ENCODE measurements around the gene CDH16. TPM values are rescaled to one million over a fixed set of nuclear protein-coding genes. Genes with fewer than 3 reads are reported as not detected.
"Not testable (repeated sequence)": the region's sequence is repeated elsewhere in the genome, so short reads cannot be mapped to it uniquely, and the experiment has no call there.

CDH16 gene
- total and polyA plus RNA-seq, 2 donors from 2014 or later: 1,180 to 1,188 TPM

DNA sequence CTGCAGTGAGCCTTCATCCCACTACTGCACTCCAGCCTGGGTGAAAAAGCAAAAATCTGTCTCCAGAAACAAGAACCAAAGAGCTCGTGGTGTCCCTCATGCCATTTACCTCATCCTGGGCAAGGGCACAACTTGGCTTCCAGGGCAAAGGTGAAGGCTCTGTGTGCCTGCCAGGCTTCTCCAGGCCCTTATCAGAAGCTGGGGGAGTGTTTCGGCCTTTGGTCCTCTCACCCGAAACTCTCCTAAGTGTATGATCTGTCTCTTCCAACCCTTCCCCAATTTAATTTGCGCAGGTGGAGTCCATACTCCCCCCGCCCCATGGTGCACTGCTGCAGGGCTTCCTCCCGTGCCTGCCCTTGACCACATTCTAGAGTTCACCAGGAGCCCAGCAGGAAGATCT is 17.8 kb upstream of the CDH16 start:
- Histone ChIP-seq H3K4me1 (ENCODE audit: control insufficient read depth in 2 of 3, insufficient read depth in 2 of 3, low read depth in 1 of 3, low read length in 3 of 3) (peaks cover 0 to 26% (median 24%) of the 10 kb centered on the region in 3 donors), H3K27me3 (ENCODE audit: control insufficient read depth, insufficient read depth, low read length) (no peaks in the 10 kb centered on the region), H3K36me3 (ENCODE audit: control insufficient read depth in 2 of 3, insufficient read depth in 3 of 3, low read length in 3 of 3) (peaks cover 0 to 38% (median 25%) of the 10 kb centered on the region in 3 donors), H3K4me3 (ENCODE audit: low read length in 3 of 3) (peak overlapping the region in 2 of 3 donors; percentile 53 to 96), H3K9me3 (ENCODE audit: control insufficient read depth in 2 of 3, insufficient read depth in 1 of 3, low read length in 3 of 3) (no peaks in the 10 kb centered on the region), H3K9ac (ENCODE audit: low read length in 3 of 3) (peak overlapping the region in 1 of 3 donors; percentile 80), H3K27ac (ENCODE audit: low read depth in 2 of 2, low read length in 2 of 2) (peak overlapping the region; percentile 25 to 83)
- FAIRE-seq: no peak
- peak in 1 of 5 donors; percentile 37 for DNase-seq
- TF ChIP-seq, protein P1, sequence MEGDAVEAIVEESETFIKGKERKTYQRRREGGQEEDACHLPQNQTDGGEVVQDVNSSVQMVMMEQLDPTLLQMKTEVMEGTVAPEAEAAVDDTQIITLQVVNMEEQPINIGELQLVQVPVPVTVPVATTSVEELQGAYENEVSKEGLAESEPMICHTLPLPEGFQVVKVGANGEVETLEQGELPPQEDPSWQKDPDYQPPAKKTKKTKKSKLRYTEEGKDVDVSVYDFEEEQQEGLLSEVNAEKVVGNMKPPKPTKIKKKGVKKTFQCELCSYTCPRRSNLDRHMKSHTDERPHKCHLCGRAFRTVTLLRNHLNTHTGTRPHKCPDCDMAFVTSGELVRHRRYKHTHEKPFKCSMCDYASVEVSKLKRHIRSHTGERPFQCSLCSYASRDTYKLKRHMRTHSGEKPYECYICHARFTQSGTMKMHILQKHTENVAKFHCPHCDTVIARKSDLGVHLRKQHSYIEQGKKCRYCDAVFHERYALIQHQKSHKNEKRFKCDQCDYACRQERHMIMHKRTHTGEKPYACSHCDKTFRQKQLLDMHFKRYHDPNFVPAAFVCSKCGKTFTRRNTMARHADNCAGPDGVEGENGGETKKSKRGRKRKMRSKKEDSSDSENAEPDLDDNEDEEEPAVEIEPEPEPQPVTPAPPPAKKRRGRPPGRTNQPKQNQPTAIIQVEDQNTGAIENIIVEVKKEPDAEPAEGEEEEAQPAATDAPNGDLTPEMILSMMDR (IDR thresholded peaks at IDR 0.05; ENCODE audit: borderline replicate concordance, extremely low read depth, insufficient read depth): no peak
- intact Hi-C loops (cut with DNase I): no loop called here

DNA sequence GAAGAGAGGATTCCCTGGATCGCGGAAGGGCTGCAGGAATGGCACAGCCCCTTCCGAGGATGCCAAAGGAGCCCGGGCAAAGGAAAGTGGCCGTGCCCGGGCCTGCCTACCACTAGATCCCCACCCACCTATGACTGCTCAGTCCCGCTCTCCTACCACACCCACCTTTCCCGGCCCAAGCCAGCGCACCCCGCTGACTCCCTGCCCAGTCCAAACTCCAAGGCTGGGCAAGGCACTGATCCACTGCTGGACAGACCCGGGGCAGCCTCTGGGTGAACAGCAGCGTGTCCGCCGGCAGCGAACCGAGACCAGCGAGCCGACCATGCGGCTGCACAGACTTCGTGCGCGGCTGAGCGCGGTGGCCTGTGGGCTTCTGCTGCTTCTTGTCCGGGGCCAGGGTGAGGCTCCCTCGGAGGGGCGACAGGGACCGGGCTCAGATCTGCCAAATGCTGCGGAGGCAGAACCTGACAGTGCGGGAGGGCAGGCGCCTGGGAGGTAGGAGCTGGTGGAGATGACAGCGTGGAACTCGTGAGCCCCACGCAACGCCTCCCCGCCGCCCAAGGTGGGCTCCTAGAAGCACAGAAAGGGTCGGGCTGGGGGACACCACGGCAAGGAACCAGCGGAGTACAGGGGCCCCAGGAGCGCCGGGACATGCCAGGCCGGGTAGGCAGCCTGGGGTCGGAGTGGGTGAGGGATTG is 16.8 kb upstream of the CDH16 start, which contains the start of gene CES2:
Gene CES2 (plus strand): TSS at position 203 of the 698 bp plus-strand sequence. CDS start 120 bp downstream, at position 323.
- intact Hi-C loops (cut with DNase I): no loop called here
- peaks cover 0 to 26% (median 24%) of the 10 kb centered on the region in 3 donors for H3K4me1 ChIP-seq (ENCODE audit: control insufficient read depth in 2 of 3, insufficient read depth in 2 of 3, low read depth in 1 of 3, low read length in 3 of 3)
- H3K9me3 ChIP-seq (ENCODE audit: control insufficient read depth in 2 of 3, insufficient read depth in 1 of 3, low read length in 3 of 3): no peaks in the 10 kb centered on the region
- H3K4me3 ChIP-seq (ENCODE audit: low read length in 3 of 3): peak within 1 kb of the TSS; percentile 92 to 97 (median 96)
- FAIRE-seq (no peak), DNase-seq (peak; percentile 68 to 91 (median 72))
- peaks cover 0 to 28% (median 17%) of the 10 kb centered on the region in 3 donors for H3K36me3 ChIP-seq (ENCODE audit: control insufficient read depth in 2 of 3, insufficient read depth in 3 of 3, low read length in 3 of 3)
- H3K27ac ChIP-seq (ENCODE audit: low read depth in 2 of 2, low read length in 2 of 2): peak within 1 kb of the TSS; percentile 92 to 97
- TF ChIP-seq, protein P1 (IDR thresholded peaks at IDR 0.05; ENCODE audit: borderline replicate concordance, extremely low read depth, insufficient read depth): no peak
- H3K9ac ChIP-seq (ENCODE audit: low read length in 3 of 3): peak within 1 kb of the TSS; percentile 86 to 96 (median 90)
- no peaks in the 10 kb centered on the region for H3K27me3 ChIP-seq (ENCODE audit: control insufficient read depth, insufficient read depth, low read length)

DNA sequence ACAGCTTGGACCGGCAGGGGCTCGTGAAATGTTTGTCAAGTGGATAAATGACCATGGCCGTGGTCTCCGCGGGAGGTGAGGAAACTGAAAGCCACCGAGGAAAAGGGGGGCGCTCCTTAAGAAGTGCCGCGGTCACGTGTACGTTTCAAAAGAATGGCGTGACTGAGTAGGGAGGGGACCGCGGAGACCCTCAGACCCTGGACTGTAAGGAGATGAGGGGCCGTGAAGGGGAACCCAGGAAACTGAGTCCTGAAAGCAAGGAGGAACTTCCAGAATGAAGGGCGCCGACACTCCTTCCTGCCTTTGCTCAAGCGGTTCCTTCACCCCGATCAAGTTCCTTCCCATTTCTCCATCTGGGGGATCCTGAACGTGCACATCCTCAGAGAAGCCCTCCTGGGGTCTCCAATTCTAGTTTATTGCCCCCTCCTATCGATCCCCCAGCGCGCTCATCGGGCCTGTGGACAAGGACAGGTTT is 16.2 kb upstream of the CDH16 start:
- H3K27me3 ChIP-seq (ENCODE audit: control insufficient read depth, insufficient read depth, low read length); H3K9me3 ChIP-seq (ENCODE audit: control insufficient read depth in 2 of 3, insufficient read depth in 1 of 3, low read length in 3 of 3); intact Hi-C loops (cut with DNase I); FAIRE-seq: not testable (repeated sequence)
- H3K9ac ChIP-seq (ENCODE audit: low read length in 3 of 3): peak overlapping the region; percentile 23 to 96 (median 86)
- H3K27ac ChIP-seq (ENCODE audit: low read depth in 2 of 2, low read length in 2 of 2): peak overlapping the region; percentile 92 to 97
- H3K4me1 ChIP-seq (ENCODE audit: control insufficient read depth in 2 of 3, insufficient read depth in 2 of 3, low read depth in 1 of 3, low read length in 3 of 3): peaks cover 0 to 29% (median 24%) of the 10 kb centered on the region in 3 donors
- H3K4me3 ChIP-seq (ENCODE audit: low read length in 3 of 3): peak overlapping the region; percentile 92 to 97 (median 96)
- DNase-seq: peak in 1 of 5 donors; percentile 19
- peaks cover 0 to 24% (median 13%) of the 10 kb centered on the region in 3 donors for H3K36me3 ChIP-seq (ENCODE audit: control insufficient read depth in 2 of 3, insufficient read depth in 3 of 3, low read length in 3 of 3)

DNA sequence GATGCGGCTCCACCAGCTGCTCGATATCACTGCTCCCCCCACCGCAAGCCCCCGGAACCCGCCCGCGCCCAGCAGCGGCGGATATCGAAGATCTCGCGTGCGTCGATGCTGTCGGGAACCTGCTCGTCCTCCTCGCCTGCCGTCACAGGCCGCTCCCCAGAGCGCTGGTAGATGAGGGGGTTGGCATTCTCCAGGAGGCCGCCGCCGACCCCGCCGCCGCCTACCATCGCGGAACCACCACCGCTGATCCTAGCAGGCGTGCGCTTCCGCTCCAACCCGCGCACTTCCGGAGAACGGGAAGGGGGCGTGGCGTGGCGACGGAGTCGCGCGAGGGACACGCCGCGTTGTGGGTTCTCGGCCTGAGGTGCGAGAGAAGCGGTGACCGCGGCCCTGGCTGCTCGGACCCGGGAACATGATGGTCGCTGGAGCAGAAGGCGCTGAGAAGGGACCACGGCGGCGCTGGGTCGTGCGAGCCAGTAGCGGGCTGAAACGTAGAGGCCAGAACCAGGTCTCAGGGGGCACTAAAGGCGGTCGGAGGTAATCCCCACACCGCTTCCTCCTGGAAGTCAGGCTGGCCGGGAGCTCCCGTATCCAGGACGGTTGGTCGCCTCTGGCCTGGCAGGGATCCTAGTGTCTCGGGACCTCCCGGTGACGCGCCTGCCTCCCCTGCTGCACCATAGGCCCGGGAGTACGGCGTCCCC is 15.6 kb upstream of the CDH16 start, which contains the start of gene CIAO2B:
Gene CIAO2B (minus strand): TSS at position 265 of the 701 bp plus-strand sequence. CDS start 38 bp downstream, at position 227.
- intact Hi-C loops (cut with DNase I): no loop called here
- H3K9ac ChIP-seq (ENCODE audit: low read length in 3 of 3): peak within 1 kb of the TSS; percentile 86 to 96 (median 90)
- FAIRE-seq: no peak
- H3K4me1 ChIP-seq (ENCODE audit: control insufficient read depth in 2 of 3, insufficient read depth in 2 of 3, low read depth in 1 of 3, low read length in 3 of 3): peaks cover 0 to 29% (median 23%) of the 10 kb centered on the region in 3 donors
- H3K36me3 ChIP-seq (ENCODE audit: control insufficient read depth in 2 of 3, insufficient read depth in 3 of 3, low read length in 3 of 3): peaks cover 0 to 18% (median 13%) of the 10 kb centered on the region in 3 donors
- H3K27me3 ChIP-seq (ENCODE audit: control insufficient read depth, insufficient read depth, low read length): no peaks in the 10 kb centered on the region
- peak within 1 kb of the TSS; percentile 92 to 97 for H3K27ac ChIP-seq (ENCODE audit: low read depth in 2 of 2, low read length in 2 of 2)
- peak; percentile 90 to 96 (median 94) for DNase-seq
- TF ChIP-seq, protein P1 (IDR thresholded peaks at IDR 0.05; ENCODE audit: borderline replicate concordance, extremely low read depth, insufficient read depth): no peak
- no peaks in the 10 kb centered on the region for H3K9me3 ChIP-seq (ENCODE audit: control insufficient read depth in 2 of 3, insufficient read depth in 1 of 3, low read length in 3 of 3)
- peak within 1 kb of the TSS; percentile 92 to 97 (median 96) for H3K4me3 ChIP-seq (ENCODE audit: low read length in 3 of 3)
